22Rv1 (cell line): Measurements from ENCODE around the gene KDM4B.

Experiments
- H3K27ac ChIP-seq: fragments of 450-650 bp; 2 replicates; pipeline ENCODE4 v1.5.1; 2017
- ZFX ChIP-seq: fragments of 450-650 bp; IDR thresholded peaks from 2 replicates; pipeline ENCODE4 v1.6.1; 2017; ENCODE audit warnings: antibody characterized with exemption, borderline replicate concordance
- TF ChIP-seq, protein P1 (sequence below): fragments of 450-650 bp; IDR thresholded peaks from 2 replicates; pipeline ENCODE4 v1.5.1; 2017; ENCODE audit warnings: mild to moderate bottlenecking

KDM4B gene

DNA sequence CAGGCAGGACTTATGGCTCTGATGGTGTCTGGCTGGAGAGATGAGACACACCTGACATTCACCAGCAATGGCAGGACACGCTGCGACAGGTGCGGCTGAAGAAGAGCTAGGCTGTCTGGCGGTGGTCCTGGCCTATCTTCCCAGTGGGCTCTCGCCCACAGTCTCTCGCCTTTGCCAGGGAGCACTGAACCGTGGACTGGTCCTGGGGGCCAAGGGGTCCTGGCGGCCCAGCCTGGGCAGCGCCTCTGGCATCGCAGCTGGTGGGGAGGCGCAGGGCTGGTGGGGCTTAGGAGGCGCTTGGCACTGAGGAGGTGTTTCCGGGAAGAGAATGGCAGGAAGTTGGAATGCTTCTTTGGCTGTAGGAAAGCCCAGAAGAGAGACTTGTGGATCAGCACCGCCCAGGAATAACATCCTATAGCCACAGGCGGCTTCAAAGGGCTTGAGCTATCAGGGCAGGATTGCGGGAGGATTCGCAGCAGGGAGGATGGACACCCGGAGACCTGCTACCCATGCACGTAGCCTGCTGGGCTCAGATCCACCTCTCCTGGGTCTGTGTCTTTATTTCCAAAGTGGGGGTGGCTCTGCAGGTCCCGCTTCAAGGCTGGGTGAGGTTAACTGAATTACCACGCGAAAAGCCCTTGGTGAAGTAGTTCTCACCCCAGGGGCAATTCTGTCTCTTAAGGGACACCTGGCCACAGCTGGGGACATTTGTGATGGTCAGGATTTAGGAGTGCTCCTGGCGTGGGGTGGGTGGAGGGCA, 14.6 kb downstream of the KDM4B start:
- no peak for TF ChIP-seq ZFX
- TF ChIP-seq, protein P1, sequence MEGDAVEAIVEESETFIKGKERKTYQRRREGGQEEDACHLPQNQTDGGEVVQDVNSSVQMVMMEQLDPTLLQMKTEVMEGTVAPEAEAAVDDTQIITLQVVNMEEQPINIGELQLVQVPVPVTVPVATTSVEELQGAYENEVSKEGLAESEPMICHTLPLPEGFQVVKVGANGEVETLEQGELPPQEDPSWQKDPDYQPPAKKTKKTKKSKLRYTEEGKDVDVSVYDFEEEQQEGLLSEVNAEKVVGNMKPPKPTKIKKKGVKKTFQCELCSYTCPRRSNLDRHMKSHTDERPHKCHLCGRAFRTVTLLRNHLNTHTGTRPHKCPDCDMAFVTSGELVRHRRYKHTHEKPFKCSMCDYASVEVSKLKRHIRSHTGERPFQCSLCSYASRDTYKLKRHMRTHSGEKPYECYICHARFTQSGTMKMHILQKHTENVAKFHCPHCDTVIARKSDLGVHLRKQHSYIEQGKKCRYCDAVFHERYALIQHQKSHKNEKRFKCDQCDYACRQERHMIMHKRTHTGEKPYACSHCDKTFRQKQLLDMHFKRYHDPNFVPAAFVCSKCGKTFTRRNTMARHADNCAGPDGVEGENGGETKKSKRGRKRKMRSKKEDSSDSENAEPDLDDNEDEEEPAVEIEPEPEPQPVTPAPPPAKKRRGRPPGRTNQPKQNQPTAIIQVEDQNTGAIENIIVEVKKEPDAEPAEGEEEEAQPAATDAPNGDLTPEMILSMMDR = no peak
- H3K27ac ChIP-seq = no peak overlapping the region

DNA sequence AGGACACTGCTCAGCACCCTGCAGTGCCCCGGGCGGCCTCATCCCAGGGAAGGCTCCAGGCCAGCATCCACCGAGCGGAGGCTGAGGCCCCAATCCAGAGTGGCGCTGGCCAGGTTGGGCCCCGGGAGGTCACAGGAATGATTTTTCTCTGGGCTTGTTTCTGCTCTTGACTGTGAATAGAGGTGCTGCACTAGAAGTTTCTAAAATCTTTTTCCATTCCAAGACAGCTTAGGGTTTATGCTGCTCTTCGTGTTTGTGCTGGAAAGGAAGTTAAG, 15.1 kb downstream of the KDM4B start:
- TF ChIP-seq, protein P1 = no peak
- TF ChIP-seq ZFX = no peak
- H3K27ac ChIP-seq = no peak overlapping the region

DNA sequence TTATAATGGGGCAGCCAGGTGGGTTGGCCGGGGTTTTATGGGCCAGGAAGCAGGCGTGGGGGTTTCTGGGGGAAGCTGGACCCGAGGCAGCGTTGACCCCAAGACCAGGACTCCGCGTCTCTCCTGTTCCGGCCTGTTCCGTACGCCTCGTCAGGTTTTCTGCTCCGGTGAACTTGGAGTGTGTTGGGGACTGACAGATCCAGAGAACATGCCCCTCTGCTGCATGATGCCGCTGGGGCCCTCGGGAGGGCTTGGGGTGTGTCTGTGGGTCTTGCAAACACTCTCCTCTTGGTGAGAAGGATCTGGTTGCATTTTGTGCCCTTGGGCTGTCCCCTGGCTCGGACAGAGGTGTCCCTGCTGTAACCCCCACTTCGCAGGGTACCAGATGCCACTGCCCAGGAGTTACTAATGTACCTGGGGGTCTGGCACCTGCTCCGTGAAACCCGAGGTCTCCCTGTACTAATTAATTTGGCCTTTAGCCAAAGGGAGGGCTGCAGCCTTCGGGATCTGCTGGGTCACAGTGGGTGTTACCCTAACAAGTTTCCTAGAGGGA, 15.6 kb downstream of the KDM4B start:
- TF ChIP-seq, protein P1 = no peak
- no peak for TF ChIP-seq ZFX
- H3K27ac ChIP-seq = no peak overlapping the region

DNA sequence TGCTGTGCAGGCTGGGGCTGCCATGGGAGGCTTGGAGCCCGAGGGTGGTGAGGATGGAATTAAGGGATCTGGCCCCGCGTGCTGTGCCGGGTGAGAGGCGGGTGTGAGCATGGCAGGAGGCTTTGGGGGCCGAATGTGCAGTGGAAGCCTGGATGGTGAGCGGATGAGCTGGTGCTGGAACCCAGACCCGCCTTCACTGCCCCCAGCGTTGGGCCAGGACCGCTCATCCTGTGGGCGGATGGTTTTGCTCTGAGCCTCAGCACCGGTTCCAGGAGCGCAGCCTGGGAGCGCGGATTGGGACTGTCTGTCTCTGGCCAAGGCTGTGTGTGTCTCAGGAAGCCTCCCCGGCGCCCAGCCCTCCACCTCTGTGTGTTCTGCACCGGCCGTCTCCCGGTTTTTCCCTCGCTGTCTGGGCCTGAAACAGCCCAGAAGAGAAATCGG, 16.7 kb downstream of the KDM4B start:
- no peak overlapping the region for H3K27ac ChIP-seq
- TF ChIP-seq, protein P1 = no peak
- no peak for TF ChIP-seq ZFX

DNA sequence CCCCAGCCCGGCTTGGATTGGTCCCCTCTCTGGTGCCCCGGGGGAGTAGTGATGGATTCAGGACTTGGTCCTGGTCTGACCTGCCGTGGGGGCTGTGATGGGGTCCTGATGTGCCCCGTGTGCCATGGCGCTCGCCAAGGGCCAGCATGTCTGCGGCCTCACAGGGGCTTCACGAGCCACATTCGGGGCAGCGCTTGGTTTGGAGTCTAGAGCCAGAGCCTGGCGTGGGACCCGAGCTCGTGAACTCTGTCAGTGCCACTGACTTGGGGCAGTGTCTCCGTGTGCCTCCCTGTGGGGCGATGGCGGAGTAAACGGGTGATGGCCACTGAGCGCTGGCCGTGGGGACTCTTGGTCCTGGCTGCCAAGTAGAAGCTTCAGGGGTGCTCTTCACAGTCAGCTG, 17.1 kb downstream of the KDM4B start:
- H3K27ac ChIP-seq = no peak overlapping the region
- no peak for TF ChIP-seq ZFX
- TF ChIP-seq, protein P1 = no peak

DNA sequence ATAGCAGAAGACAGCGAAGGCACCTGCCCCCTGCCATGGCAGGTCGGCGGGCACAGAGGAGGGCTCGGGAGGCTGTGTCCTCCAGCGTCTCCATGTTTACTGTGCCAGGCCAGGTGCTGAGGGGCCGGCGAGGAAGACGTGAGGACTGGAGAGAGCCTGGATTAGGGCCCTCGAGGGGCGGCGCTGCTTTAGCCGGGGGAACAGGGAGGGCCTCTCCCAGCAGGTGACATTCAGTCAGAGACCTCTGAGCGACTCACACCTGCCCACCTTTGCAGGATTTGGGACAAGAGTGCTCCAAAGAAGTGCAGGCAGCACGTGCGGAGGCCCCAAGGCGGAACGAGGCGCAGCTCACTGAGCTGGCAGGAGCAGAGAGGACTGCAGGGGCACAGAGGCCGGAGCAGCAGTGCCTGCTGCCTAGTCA, 17.6 kb downstream of the KDM4B start:
- H3K27ac ChIP-seq = no peak overlapping the region
- TF ChIP-seq, protein P1 = no peak
- no peak for TF ChIP-seq ZFX

DNA sequence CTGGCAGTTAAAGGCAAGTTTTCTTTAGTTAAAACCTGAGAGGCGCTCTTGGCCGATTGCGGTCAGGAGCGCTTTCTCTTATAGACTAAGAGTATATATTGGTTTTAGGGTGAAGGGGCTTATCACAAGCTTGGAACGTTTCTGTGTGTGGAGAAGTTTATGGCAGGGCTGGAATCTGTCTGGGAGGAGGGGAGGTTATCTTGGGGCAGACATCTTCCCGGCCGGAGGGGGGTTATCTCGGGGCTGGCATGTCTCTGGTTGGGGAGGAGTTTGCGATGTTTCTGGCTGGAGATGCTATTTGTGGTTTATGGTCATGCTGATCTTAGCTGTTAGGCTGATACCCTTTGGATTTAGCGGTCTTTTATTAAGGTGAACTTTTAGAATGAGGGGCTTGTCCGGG, 18.3 kb downstream of the KDM4B start:
- TF ChIP-seq ZFX = no peak
- TF ChIP-seq, protein P1 = no peak

More for the DNA sequence above, 18.3 kb downstream of the KDM4B start:
- no peak overlapping the region; the same call in 1 of the 2 replicates for H3K27ac ChIP-seq
